MM.1S (cell line): ENCODE measurements around the gene LRRC8D.

Experiments
- CTCF ChIP-seq: fragments of 300-600 bp; sonication (generic); IDR thresholded peaks from 2 replicates; pipeline ENCODE4 v1.5.1; 2016; ENCODE audit warnings: antibody characterized with exemption, low read length, mixed read lengths
- EZH2 ChIP-seq: fragments of 300-600 bp; sonication (generic); optimal IDR thresholded peaks from 2 replicates; pipeline ENCODE3; 2017; ENCODE audit warnings: low read depth, mild to moderate bottlenecking, antibody characterized with exemption, low read length, mixed read lengths
- EZH2phosphoT487 ChIP-seq: fragments of 300-600 bp; sonication (generic); IDR thresholded peaks from 2 replicates; pipeline ENCODE4 v1.6.1; 2018; ENCODE audit warnings: antibody characterized with exemption, low read length

GRCh38 chr1:89927049-89927448, 106.2 kb downstream of the LRRC8D start:
- TF ChIP-seq CTCF (no peak), EZH2 (no peak), EZH2phosphoT487 (no peak)
